Astrocyte (in vitro differentiated cells and primary cell): ENCODE data around the gene MECR. TPM values are rescaled to one million over a fixed set of nuclear protein-coding genes. Genes with fewer than 3 reads are reported as not detected.

Source experiments
- DNase-seq: peaks from one replicate; pipeline ENCODE4 v3.0.0-alpha.2; 2010; ENCODE audit warnings: low read depth
- FAIRE-seq: peaks from 2 replicates; lab custom pipeline; 2011; peaks lifted over from hg19 to GRCh38; lab: Jason Lieb, UNC
- H2AFZ ChIP-seq: 2 replicates; pipeline ENCODE4 v1.6.0; 2012; ENCODE audit warnings: low read depth, low read length, inconsistent platforms
- H3K27ac ChIP-seq: 2 replicates; pipeline ENCODE4 v1.5.1; 2011; ENCODE audit warnings: low read depth, low read length, inconsistent platforms
- H3K27me3 ChIP-seq: 2 replicates; pipeline ENCODE4 v1.6.0; 2011; ENCODE audit warnings: low read length, inconsistent platforms; ENCODE audit not compliant: insufficient read depth
- H3K36me3 ChIP-seq: 2 replicates; pipeline ENCODE4 v1.5.1; 2011; ENCODE audit warnings: low read length, inconsistent platforms; ENCODE audit not compliant: insufficient read depth
- H3K4me1 ChIP-seq: 2 replicates; pipeline ENCODE4 v1.5.1; 2011; ENCODE audit warnings: low read length, inconsistent platforms; ENCODE audit not compliant: insufficient read depth
- H3K4me2 ChIP-seq: 2 replicates; pipeline ENCODE4 v1.6.0; 2012; ENCODE audit warnings: low read length, inconsistent platforms
- H3K4me3 ChIP-seq: 2 replicates; pipeline ENCODE4 v1.5.1; 2011; ENCODE audit warnings: low read depth, mild to moderate bottlenecking, low read length, inconsistent platforms; ENCODE audit not compliant: insufficient read depth
- H3K79me2 ChIP-seq: 2 replicates; pipeline ENCODE4 v1.6.0; 2012; ENCODE audit warnings: mild to moderate bottlenecking, low read length, inconsistent platforms; ENCODE audit not compliant: insufficient read depth
- H3K9ac ChIP-seq: 2 replicates; pipeline ENCODE4 v1.6.0; 2012; ENCODE audit warnings: mild to moderate bottlenecking, low read length, inconsistent platforms
- H3K9me3 ChIP-seq: 2 replicates; pipeline ENCODE4 v1.5.1; 2012; ENCODE audit warnings: low read depth, mild to moderate bottlenecking, low read length, inconsistent platforms; ENCODE audit not compliant: insufficient read depth
- H4K20me1 ChIP-seq: 2 replicates; pipeline ENCODE4 v1.6.0; 2012; ENCODE audit warnings: low read length, inconsistent platforms; ENCODE audit not compliant: insufficient read depth
- H3K27ac Mint-ChIP-seq: one replicate; pipeline ENCODE4 v1.8.0; 2021; ENCODE audit warnings: mild to moderate bottlenecking, mixed read lengths; ENCODE audit not compliant: unreplicated experiment
- H3K27me3 Mint-ChIP-seq: one replicate; pipeline ENCODE4 v1.8.0; 2021; ENCODE audit warnings: low read depth, mixed read lengths; ENCODE audit not compliant: unreplicated experiment
- H3K36me3 Mint-ChIP-seq: one replicate; pipeline ENCODE4 v1.8.0; 2021; ENCODE audit warnings: low read depth, mixed read lengths; ENCODE audit not compliant: unreplicated experiment
- H3K4me1 Mint-ChIP-seq: one replicate; pipeline ENCODE4 v1.8.0; 2021; ENCODE audit warnings: low read depth, mixed read lengths; ENCODE audit not compliant: unreplicated experiment
- H3K4me3 Mint-ChIP-seq: one replicate; pipeline ENCODE4 v1.8.0; 2021; ENCODE audit warnings: mild to moderate bottlenecking, moderate library complexity, mixed read lengths; ENCODE audit not compliant: unreplicated experiment
- H3K9me3 Mint-ChIP-seq: one replicate; pipeline ENCODE4 v1.8.0; 2021; ENCODE audit warnings: mild to moderate bottlenecking, mixed read lengths; ENCODE audit not compliant: unreplicated experiment
- EZH2 ChIP-seq: IDR thresholded peaks from 2 replicates; pipeline ENCODE4 v1.6.1; 2012; ENCODE audit warnings: mild to moderate bottlenecking, low read length, inconsistent platforms; ENCODE audit not compliant: insufficient read depth
- total RNA-seq: library from RNA; stranded (reverse); gene quantifications from 2 replicates; pipeline ENCODE4 v1.2.1, GENCODE V29; 2021
- TF ChIP-seq, protein P1 (sequence below): IDR thresholded peaks from 2 replicates; pipeline ENCODE4 v1.5.1; 2011; ENCODE audit warnings: low read depth, mild to moderate bottlenecking, inconsistent platforms, low read length, moderate library complexity; ENCODE audit not compliant: insufficient read depth

MECR gene
- total RNA-seq, 1 donor from 2014 or later = 25.1 TPM

- DNase-seq (no peak), FAIRE-seq (no peak)
- H3K9me3 ChIP-seq = no peaks in the 10 kb centered on the region
- H3K4me1 ChIP-seq = peaks cover 10% of the 10 kb centered on the region
- H3K4me1 Mint-ChIP-seq = peaks cover 26% of the 10 kb centered on the region
- H3K27ac ChIP-seq = no peak overlapping the region
- no peak for TF ChIP-seq EZH2
- TF ChIP-seq, protein P1, sequence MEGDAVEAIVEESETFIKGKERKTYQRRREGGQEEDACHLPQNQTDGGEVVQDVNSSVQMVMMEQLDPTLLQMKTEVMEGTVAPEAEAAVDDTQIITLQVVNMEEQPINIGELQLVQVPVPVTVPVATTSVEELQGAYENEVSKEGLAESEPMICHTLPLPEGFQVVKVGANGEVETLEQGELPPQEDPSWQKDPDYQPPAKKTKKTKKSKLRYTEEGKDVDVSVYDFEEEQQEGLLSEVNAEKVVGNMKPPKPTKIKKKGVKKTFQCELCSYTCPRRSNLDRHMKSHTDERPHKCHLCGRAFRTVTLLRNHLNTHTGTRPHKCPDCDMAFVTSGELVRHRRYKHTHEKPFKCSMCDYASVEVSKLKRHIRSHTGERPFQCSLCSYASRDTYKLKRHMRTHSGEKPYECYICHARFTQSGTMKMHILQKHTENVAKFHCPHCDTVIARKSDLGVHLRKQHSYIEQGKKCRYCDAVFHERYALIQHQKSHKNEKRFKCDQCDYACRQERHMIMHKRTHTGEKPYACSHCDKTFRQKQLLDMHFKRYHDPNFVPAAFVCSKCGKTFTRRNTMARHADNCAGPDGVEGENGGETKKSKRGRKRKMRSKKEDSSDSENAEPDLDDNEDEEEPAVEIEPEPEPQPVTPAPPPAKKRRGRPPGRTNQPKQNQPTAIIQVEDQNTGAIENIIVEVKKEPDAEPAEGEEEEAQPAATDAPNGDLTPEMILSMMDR = no peak
- H3K4me3 ChIP-seq = no peak overlapping the region
- no peak overlapping the region for H3K9ac ChIP-seq
- H3K27me3 ChIP-seq = no peaks in the 10 kb centered on the region
- no peaks in the 10 kb centered on the region for H4K20me1 ChIP-seq
- no peak overlapping the region for H3K4me2 ChIP-seq
- H2AFZ ChIP-seq = no peak overlapping the region
- no peaks in the 10 kb centered on the region for H3K9me3 Mint-ChIP-seq
- peaks cover 13% of the 10 kb centered on the region for H3K36me3 ChIP-seq
- H3K36me3 Mint-ChIP-seq = peaks cover 16% of the 10 kb centered on the region
- H3K27me3 Mint-ChIP-seq = no peaks in the 10 kb centered on the region
- H3K27ac Mint-ChIP-seq = no peak overlapping the region
- no peak overlapping the region for H3K4me3 Mint-ChIP-seq
- no peaks in the 10 kb centered on the region for H3K79me2 ChIP-seq
Measured at GRCh38 chr1:29211086-29212030, 19.4 kb downstream of the MECR start.

DNA sequence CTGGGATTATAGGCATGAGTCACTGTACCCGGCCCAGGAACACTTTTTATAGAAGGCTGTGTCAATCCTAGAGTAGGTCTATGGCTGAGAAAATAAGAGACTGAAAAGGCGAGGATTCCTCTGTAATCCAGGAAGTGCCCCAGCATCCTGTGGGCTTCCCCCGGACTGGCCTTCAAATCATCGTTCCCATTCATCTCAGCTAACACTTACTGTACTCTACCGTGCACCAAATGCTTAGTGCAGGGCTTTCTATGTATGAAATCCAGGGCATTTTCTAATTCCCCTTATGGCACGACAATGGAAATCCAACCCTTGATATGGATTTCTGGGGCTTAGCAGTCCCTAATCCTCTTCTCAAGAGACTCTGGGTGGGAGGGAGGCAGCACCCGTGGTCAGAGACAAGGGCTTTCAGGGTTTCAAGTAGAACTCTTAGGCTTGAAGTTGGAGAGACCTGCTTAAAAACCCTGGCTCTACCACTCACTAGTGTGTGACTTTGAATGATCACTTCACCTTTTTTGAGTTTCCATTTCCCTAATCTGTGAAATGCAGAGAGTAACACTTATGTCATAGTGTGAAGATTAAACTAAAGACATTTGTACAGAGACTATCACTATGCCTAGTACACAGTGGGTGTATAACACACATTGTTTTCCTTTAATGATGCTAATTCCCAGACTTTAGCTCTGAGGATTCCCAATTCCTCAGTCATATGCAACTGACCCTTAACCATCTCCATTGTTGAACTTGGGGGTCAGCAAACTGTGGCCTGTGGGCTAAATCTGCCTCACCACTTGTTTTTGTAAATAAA lies 20.3 kb downstream of the MECR start:
- Histone ChIP-seq H3K79me2 (no peaks in the 10 kb centered on the region), H3K4me2 (no peak overlapping the region), H3K27me3 (no peaks in the 10 kb centered on the region), H3K4me3 (no peak overlapping the region), H3K9ac (no peak overlapping the region), H3K27ac (no peak overlapping the region), H3K36me3 (peaks cover 13% of the 10 kb centered on the region), H2AFZ (no peak overlapping the region), H3K9me3 (no peaks in the 10 kb centered on the region), H4K20me1 (no peaks in the 10 kb centered on the region), H3K4me1 (peaks cover 10% of the 10 kb centered on the region)
- Mint-ChIP-seq H3K9me3 (no peaks in the 10 kb centered on the region), H3K27me3 (no peaks in the 10 kb centered on the region), H3K36me3 (peaks cover 16% of the 10 kb centered on the region), H3K4me1 (peaks cover 23% of the 10 kb centered on the region), H3K4me3 (no peak overlapping the region), H3K27ac (peak overlapping the region; percentile 77)
- FAIRE-seq (no peak), DNase-seq (no peak)
- TF ChIP-seq EZH2 = no peak
- TF ChIP-seq, protein P1 = no peak
